Parathyroid adenoma (tissue), 2 donors: Measurements from ENCODE around the gene CNTN4.

ENCODE experiments used
- H2AFZ ChIP-seq: fragments of 300-600 bp; sonication (generic); one replicate; pipeline ENCODE4 v1.7.0; 2017; ENCODE audit warnings: antibody characterized with exemption, mild to moderate bottlenecking
- H3K27ac ChIP-seq: fragments of 300-600 bp; sonication (generic); one replicate; pipeline ENCODE4 v1.7.0; 2017
- H3K27me3 ChIP-seq: fragments of 300-600 bp; sonication (generic); one replicate; pipeline ENCODE4 v1.7.0; 2017; ENCODE audit warnings: low read length; ENCODE audit not compliant: control insufficient read depth, insufficient read depth
- H3K36me3 ChIP-seq: fragments of 300-600 bp; sonication (generic); one replicate; pipeline ENCODE4 v1.7.0; 2017; ENCODE audit warnings: low read length; ENCODE audit not compliant: control insufficient read depth, insufficient read depth
- H3K4me1 ChIP-seq: fragments of 300-600 bp; sonication (generic); one replicate; pipeline ENCODE4 v1.7.0; 2017; ENCODE audit warnings: control low read depth
- H3K4me2 ChIP-seq: fragments of 300-600 bp; sonication (generic); one replicate; pipeline ENCODE4 v1.7.0; 2017; ENCODE audit warnings: low read length
- H3K4me3 ChIP-seq: fragments of 300-600 bp; sonication (generic); one replicate; pipeline ENCODE4 v1.7.0; 2017; ENCODE audit warnings: low read depth, low read length
- H3K79me2 ChIP-seq: fragments of 300-600 bp; sonication (generic); one replicate; pipeline ENCODE4 v1.7.0; 2017; ENCODE audit warnings: control low read depth
- H3K9ac ChIP-seq: fragments of 300-600 bp; sonication (generic); one replicate; pipeline ENCODE4 v1.7.0; 2017; ENCODE audit warnings: mild to moderate bottlenecking
- H3K9me3 ChIP-seq: fragments of 300-600 bp; sonication (generic); one replicate; pipeline ENCODE4 v1.7.0; 2017; ENCODE audit warnings: low read length; ENCODE audit not compliant: control insufficient read depth
- TF ChIP-seq, protein P1 (sequence below): fragments of 300-600 bp; sonication (generic); IDR thresholded peaks from one replicate; pipeline ENCODE4 v1.7.0; 2017; ENCODE audit warnings: antibody characterized with exemption, mild to moderate bottlenecking
- donor health status: primary hyperparathyroidism.

The CNTN4 gene

DNA sequence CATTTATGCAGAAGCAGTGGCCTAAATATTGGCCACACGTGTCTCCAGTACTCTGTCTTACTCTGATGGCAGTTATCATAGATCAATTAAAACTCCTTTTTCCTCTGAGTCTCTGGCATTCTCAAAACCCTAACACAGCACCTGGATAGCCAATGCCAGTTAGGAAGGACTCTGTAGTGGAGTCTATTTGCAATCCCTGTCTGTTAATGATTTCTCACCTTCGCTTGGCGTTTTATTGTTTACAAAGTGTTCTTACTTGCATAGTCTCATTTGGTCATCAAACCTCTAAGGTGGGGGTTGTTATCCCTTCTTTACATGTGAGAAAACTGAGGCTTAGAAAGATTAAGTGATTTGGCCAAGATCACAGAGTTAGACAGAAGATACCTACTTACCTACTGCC, 752.7 kb downstream of the CNTN4 start:
- H3K27ac ChIP-seq, result no peak overlapping the region
- TF ChIP-seq, protein P1, sequence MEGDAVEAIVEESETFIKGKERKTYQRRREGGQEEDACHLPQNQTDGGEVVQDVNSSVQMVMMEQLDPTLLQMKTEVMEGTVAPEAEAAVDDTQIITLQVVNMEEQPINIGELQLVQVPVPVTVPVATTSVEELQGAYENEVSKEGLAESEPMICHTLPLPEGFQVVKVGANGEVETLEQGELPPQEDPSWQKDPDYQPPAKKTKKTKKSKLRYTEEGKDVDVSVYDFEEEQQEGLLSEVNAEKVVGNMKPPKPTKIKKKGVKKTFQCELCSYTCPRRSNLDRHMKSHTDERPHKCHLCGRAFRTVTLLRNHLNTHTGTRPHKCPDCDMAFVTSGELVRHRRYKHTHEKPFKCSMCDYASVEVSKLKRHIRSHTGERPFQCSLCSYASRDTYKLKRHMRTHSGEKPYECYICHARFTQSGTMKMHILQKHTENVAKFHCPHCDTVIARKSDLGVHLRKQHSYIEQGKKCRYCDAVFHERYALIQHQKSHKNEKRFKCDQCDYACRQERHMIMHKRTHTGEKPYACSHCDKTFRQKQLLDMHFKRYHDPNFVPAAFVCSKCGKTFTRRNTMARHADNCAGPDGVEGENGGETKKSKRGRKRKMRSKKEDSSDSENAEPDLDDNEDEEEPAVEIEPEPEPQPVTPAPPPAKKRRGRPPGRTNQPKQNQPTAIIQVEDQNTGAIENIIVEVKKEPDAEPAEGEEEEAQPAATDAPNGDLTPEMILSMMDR, result no peak
- no peak overlapping the region for H3K4me2 ChIP-seq

DNA sequence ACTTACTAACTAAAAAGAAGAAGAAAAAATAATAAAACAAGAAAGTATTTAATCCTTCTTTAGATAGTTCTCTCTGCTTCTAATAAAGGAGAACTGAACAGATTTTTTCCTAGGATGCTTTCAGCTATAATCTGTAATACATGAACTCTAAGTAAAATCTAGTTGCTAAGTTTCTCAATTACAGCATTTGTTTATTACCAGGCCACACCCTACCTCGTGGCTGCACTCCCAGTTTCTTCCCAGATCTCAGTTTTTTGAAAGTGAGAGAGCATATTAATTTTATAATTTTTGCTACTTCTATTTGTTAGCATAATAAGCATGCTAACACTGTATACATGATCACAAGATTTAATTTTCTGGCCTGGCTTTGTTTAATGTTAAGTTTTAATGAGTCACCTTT, 753.2 kb downstream of the CNTN4 start:
- no peak overlapping the region for H2AFZ ChIP-seq
- no peaks in the 10 kb centered on the region for H3K79me2 ChIP-seq
- H3K27me3 ChIP-seq, result no peaks in the 10 kb centered on the region
- TF ChIP-seq, protein P1, result no peak
- H3K4me1 ChIP-seq, result peaks cover 21% of the 10 kb centered on the region
- no peak overlapping the region for H3K27ac ChIP-seq
- H3K4me3 ChIP-seq, result no peak overlapping the region
- no peaks in the 10 kb centered on the region for H3K9me3 ChIP-seq
- no peaks in the 10 kb centered on the region for H3K36me3 ChIP-seq
- H3K4me2 ChIP-seq, result no peak overlapping the region
- H3K9ac ChIP-seq, result no peak overlapping the region

More for the DNA sequence above, 752.7 kb downstream of the CNTN4 start:
- H3K9me3 ChIP-seq, result no peaks in the 10 kb centered on the region
- no peak overlapping the region for H2AFZ ChIP-seq
- H3K9ac ChIP-seq, result no peak overlapping the region
- H3K27me3 ChIP-seq, result no peaks in the 10 kb centered on the region
- no peaks in the 10 kb centered on the region for H3K36me3 ChIP-seq
- no peaks in the 10 kb centered on the region for H3K79me2 ChIP-seq
- peaks cover 21% of the 10 kb centered on the region for H3K4me1 ChIP-seq
- H3K4me3 ChIP-seq, result no peak overlapping the region

DNA sequence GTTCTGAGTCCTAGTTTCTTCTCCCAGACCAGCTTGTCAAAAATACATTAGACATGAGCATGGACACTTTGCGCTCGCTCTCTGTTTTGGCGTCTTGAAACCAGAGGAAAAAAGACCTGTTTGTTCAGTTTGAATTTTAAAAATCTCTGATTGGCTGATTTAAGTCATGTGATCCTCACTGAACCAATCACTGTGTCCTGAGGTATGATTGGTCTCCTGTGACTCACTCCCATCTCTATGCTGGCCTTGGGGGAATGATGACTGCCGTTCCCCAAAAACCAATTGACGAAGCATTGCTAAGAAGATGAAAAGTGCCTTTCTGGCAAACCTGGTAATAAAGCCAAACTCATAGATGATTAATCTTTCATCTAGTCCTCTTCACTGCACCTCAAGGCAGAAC, 755.0 kb downstream of the CNTN4 start:
- TF ChIP-seq, protein P1, result no peak
- no peak overlapping the region for H3K9ac ChIP-seq
- H3K36me3 ChIP-seq, result no peaks in the 10 kb centered on the region
- H3K4me3 ChIP-seq, result no peak overlapping the region
- no peak overlapping the region for H3K27ac ChIP-seq
- H3K27me3 ChIP-seq, result no peaks in the 10 kb centered on the region
- no peak overlapping the region for H2AFZ ChIP-seq
- H3K9me3 ChIP-seq, result no peaks in the 10 kb centered on the region
- no peaks in the 10 kb centered on the region for H3K79me2 ChIP-seq
- no peak overlapping the region for H3K4me2 ChIP-seq
- H3K4me1 ChIP-seq, result peaks cover 11% of the 10 kb centered on the region

DNA sequence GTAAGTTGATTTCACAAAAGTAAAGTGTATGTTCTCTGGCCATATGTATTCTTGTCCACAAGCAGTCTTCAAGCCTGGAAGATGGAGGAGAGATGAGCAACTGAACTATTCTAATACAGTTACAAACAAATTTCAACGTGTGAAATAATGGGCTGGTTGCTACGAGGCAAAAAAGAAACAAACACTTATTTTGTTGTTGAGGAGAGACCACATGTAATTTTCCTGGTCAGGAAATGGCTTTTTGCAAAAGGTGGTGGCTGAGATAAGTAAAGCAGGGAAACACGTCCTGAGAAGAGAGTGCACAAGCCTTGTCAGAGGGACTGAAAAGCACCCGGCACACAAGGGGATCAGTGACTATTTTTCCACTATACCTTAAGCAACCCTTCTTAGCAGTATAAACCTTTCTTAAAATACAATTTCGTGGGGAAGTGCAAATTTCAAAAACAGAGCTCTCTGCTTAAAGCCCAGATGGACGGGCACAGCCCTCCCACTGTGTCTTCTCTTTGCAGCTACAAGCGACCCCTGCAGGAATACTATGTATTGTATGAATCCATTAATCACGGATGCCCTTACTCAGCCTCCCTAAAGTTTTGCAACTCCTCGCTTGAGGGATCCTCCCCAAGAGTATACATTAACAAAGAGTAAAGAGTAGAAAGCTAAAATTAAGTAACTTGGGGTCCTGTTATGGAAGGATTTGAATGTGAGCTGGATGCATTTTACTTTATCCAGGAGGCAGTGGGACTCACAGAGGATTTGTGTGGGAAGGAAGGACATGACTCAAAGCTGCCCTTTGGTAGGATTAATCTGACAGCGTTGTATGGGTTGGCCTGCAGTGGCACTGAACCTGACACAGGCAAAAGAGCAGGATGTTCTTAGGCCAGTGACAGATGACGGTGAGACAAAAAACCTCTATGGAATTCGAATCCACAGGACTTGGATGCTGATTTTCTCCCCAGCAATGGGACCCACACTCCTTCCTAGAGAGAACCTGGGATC, 757.8 kb downstream of the CNTN4 start:
- Histone ChIP-seq H3K9ac (no peak overlapping the region), H3K9me3 (no peaks in the 10 kb centered on the region), H3K27me3 (no peaks in the 10 kb centered on the region), H2AFZ (peak overlapping the region; percentile 19), H3K36me3 (no peaks in the 10 kb centered on the region), H3K4me2 (no peak overlapping the region), H3K4me1 (peaks cover 9% of the 10 kb centered on the region), H3K79me2 (no peaks in the 10 kb centered on the region), H3K27ac (no peak overlapping the region), H3K4me3 (no peak overlapping the region)
- TF ChIP-seq, protein P1, result peak; percentile 7
